Stimulated activated CD4-positive, alpha-beta T cell treated with anti-CD3 and anti-CD28 coated beads, TNF-alpha, amount 100 ng/mL, for 4 hours (primary cell): ENCODE measurements around the gene C14orf119.

Experiments
- DNase-seq, 3 experiments: peaks; one replicate each; pipeline ENCODE4 v3.0.0-alpha.2; 2020; ENCODE audit warnings: low read depth in 3 of 3

C14orf119 gene

DNA sequence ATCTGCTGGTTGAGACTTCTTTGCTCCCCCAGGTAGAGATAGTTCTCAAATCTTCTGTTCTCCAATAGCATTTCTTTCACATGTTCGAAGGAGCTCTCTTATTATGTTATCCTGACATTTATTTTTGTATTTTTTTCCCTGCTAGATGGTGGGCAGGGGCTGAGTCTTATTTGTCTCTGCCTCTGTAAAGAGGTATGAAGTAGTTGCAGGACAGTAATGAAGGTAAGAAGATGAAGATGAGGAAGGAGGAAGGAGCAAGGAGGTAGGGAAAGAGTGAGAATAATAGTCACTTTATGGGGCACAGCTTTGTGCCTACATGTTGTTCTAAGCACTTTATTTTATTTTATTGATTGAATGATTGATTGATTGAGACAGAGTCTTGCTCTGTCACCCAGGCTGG lies 14.5 kb downstream of the C14orf119 start:
- no peak for DNase-seq

DNA sequence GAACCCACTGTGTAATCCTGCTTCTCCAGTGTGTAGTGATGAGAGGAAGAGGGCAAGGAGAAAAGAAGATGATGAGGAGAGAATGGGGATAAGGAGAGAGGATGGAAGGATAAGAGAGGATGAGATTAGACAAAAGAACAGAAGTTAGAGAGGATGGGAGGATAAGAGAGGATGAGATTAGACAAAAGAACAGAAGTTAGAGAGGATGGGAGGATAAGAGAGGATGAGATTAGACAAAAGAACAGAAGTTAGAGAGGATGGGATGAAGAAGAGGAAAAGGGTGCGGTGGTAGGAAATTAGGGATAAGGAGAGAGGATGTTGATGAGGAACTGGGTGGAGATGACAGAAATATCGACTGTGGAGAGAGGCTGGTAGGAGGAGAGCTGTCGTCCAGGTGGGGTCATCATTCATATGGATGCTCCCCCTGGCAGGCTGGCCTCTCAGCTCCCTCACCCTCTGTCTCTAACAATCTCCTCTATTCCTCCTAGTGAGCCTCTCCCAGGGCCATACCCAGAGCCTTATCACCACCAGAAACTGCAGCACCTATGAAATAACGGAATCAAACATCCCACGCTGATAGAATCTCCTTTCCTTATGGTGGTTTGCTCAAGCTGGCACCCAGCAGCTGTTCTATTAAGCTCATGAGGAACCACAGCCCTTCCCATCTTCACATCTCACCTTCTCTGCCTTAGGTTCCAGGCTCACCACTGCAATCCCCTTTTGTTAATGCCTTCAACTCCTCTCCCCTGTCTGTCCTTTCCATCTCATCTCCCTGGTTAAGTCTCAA lies 15.5 kb downstream of the C14orf119 start:
- no peak for DNase-seq

DNA sequence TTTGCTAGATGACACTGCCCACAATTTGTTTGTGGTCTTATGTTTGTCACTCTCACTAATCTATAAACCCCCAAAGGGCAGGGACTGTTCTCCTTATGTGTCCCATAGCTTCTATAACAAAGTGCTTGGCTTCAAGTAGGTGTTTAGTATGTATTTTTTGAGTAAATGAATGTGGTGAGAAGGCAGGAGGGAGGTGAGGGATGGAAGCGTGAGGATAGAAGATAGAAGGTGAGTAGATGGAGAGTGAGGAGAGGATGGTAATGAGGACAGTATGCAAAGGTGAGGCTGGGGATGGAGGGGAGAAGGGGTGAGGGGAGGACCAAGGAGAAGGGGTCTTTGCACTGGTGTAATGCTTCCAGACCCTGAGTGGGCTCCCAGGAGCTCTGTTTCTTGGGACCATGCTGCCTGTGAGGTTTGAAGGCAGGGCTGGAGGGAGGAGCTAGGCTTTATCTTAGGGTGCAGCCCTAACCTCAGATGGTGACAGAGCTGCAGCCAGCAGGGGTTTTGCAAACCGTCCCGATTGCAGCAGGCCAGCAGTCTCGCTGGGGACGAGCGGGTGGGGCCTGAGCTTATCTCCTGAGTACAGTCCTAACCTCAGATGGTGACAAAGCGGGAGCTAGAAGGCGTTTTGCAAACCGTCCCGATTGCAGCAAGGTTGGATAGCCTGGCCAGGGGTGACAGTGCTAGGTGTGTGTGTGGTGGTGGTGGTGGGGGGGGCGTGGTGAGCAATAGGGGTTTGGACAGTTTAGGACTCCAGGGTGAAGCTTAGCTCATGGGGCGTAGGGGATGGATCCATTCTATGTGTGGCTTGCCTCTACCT lies 17.3 kb downstream of the C14orf119 start:
- no peak for DNase-seq

- no peak for DNase-seq
Measured at GRCh38 chr14:23113431-23114119, 18.3 kb downstream of the C14orf119 start.

- DNase-seq = no peak
Measured at GRCh38 chr14:23114120-23114458, 18.8 kb downstream of the C14orf119 start.

DNA sequence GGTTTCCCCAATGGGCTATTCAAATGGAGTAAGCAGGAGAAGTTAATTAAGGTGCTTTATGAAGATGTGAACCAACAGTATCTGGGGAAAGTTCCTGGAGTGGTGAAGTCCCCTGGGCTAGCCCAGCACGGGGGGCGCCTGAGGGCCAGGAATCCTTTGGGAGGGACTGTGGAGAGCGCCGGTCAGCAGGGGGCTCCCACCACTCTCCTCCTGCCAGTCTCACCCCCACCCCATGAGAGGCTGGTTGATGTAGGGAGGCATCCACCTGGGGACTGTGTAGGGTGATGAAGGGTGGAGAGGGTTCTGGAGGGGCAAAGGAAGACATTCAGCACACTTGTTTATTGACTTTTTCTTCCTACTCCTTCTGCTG lies 19.3 kb downstream of the C14orf119 start:
- DNase-seq = no peak

GRCh38 chr14:23115039-23115731 lies 19.9 kb downstream of the C14orf119 start:
- DNase-seq = no peak

DNA sequence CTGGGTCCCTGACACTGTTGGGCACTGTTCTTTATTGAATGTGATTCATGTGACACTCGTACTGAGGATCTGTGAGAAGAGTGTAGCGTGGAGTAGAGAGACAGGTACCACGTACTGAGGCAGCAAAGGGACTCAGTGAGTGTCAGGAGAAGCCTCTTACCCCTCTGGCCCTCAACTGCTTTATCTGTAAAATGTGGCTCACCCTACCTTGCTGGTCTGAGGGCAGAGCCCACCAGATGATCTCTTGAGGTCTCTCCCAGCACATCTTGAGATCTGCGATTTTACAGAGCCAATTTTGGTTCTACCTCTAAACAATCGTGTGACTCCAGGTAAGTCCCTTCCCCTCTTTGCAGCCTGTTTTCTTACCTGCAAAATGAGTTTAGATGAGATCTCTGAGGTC lies 20.6 kb downstream of the C14orf119 start:
- DNase-seq = no peak

GRCh38 chr14:23117371-23118020 lies 22.2 kb downstream of the C14orf119 start:
- no peak for DNase-seq

DNA sequence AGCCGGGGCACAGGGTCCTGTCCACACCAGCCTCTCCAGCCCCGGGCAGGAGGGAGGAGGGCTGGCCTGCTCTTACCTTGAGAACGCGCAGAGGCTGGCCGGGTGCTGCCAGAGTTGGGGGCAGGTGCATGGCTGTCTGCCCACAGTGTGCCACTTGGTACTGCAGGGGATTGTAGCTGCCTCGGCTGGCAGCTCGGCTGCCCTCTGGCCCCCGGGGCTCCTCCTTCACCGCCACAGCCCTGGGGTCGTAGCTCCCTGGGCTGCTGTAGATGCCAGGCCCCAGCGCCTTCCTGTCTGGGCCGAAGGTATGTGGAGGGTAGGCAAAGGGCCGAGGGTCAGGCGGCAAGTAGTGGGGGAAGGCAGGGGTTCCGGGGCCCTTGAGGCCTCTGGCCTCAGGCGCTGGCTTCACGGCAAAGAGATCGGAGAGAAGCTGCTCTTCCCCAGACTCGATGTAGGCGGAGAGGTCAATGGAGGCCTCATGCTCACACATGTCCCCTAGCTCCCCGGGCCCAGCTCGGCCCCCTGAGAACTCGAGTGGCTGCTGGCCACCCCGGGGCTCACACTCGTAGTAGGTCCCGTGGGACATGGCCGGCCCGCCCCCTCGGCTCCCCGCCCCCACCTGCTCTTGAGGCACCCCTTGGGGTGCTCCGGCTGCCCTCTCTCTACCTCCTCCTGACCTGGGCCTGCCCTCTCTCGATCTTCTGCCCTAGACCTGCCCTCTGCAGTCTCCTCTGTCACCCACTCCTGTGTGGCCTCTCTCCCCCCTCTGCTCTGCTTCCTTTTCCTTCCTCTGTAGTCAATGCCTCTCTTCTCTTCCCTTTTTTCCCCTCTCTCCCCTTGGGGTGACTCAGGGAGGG lies 23.4 kb downstream of the C14orf119 start, which contains the start of gene CEBPE:
Gene CEBPE, minus strand, starts transcription at position 750 of the 857 bp plus-strand sequence. Its CDS starts 164 bp downstream, at position 586.
- DNase-seq = no peak

DNA sequence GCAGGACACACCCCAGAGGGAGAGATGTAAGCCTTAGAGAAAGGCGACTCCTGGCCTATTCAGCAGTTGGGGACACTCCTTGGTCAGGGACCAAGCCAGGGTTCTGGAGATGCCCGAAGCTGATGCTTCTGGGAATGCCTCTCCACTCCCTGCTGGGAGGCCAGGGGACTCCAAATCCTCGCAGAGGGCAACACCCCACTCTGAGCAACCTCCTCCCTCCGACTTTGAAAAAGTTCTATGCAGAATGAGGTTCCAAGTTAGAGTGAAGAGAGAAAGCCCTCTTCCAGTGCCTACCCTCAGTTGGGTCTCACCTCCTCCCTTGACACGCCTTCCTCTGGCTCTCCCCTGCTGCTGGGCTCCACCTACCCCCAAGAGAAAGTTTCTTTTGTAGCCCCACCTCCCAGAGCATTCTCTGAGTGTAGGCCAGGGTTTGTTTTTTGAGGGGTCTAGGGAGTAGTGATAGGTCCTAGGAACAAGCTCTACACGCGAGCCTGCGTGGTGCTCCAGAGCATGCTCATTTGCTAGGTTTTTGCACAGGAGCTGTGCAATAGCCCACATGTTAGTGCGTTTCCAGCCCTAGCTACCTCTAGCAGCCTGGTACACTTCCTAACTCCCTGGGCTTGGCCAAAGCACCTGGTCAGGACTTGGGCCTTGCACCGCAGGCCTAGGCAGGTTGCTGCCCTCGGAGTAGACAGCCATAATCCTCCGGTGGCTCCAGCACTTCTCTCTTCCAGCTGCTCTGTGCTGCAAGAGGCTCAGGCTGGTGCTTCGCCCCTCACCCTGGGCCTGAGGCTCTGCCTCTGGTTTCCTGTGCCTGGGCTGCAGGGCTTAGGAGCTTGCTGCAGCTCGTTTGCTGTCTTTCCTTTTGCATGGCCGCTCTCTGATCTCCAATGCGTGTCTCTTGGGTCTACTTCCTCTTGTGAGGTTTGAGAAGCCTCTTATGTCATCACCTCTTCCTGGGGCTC lies 24.3 kb downstream of the C14orf119 start:
- no peak for DNase-seq

DNA sequence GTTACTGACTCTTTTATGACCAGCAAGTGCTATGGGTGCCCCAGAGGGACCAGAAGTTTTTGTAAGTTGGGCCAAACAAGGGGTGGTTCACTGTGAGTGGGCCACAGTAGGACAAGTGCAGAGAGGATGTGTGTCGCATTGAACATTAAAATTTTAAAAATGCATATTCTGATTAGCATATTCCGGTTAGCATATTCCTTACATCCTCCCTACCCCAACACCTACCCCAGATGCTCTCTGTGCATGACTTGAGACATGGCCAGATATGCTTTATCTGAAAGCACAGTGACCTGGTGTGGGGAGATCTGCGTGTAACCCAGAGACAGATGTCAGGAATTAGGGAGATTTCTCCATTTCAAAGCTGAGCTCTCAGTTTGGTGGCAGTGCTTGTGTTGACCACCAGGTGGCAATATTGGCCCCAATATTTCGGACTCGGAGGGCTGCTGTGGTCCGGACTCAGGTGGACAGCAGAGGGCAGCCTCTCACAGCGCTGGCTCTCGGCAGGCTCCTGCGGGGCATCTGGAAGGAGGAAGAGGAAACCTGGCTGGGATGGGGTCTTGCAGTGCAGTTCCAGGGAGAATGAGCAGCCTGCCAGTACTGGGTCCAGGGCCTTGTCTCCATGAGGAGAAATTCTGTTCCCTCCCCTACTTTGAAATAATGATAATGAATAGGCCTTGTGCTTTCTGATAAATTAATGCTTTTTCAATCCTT lies 25.4 kb downstream of the C14orf119 start:
- peak; percentile 57 to 61 (median 58) for DNase-seq

DNA sequence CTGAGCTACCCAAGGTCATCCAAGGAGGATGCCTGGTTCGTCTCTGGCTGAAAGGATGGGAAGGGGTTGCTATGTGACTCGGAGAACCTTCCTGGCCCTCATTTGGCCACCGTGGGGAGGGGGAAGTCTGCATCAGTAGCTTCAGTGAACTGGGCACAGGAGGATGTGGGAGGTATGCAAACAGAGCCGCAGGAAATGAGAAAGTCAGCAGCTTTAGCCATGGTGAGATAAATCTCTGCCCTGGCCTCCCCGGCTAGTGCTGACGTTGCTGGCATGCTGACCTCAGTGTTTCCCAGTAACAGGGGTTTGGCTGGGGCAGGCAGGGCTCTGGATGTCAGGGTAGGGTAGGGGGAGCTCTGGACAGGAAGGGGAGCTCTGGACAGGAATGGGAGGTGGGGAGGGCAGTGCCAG lies 26.1 kb downstream of the C14orf119 start:
- no peak for DNase-seq

DNA sequence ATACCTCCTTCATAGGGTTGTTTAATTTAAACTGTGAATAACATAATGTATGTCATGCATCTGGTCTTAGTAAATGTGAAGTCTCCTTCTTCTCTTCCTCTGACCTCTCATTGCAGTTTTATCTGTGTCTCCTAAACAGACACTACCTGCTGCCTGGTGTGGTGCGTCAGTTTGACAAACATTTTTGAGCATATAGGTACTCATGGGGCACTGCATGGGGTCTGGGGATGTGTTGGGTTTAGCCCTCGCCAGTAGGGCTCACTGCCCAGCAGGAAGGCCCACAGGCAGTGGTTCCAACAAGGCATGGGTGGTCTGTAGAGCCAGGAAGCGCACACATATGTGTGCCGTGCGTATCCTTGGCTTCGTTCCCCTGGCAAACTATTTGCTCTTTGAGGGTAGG lies 26.8 kb downstream of the C14orf119 start:
- no peak for DNase-seq

GRCh38 chr14:23123419-23123818 lies 28.1 kb downstream of the C14orf119 start:
- no peak for DNase-seq

DNA sequence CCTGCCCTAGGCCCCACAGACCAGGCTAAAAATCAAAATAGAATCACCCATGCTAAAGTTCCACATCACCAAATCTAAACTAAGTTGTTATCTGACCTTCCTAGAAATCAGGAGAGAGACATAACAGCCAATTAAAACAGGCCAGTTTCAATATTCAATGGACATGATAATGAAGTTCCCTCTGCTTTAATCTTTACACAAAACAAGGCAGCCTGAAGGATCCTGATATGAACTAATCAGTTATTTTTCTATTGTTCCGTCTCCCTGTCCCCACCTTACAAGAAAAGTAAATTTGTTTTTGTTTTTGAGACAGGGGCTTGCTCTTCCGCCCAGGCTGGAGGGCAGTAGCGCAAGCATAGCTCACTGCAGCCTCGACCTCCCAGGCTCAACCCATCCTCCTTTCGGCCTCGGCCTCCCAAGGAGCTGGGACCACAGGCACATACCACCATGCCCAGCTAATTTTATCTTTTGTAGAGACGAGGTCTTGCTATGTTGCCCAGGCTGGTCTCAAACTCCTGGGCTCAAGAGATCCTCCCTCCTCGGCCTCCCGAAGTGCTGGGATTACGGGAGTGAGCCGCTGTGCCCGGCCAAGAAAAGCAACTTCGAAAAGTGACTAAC lies 29.1 kb downstream of the C14orf119 start:
- no peak for DNase-seq

DNA sequence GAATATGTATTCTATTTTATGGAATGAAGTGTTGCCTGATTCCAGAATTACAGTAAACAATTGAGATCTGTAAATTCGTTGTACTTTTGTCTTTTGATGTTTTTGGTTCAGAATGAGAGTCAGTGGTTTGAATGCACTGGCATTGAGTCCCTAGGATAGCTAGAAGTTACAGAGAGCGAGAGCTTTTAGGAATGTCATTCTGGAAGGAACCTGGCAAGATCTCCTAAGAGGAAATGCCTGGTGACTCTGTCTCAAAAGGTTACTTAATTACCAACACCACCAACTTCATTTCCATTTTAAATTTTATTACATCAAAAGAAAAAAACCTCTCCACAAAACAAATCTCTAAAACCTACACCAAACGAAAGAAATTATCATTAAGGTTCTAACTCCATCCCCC lies 29.7 kb downstream of the C14orf119 start:
- no peak for DNase-seq

DNA sequence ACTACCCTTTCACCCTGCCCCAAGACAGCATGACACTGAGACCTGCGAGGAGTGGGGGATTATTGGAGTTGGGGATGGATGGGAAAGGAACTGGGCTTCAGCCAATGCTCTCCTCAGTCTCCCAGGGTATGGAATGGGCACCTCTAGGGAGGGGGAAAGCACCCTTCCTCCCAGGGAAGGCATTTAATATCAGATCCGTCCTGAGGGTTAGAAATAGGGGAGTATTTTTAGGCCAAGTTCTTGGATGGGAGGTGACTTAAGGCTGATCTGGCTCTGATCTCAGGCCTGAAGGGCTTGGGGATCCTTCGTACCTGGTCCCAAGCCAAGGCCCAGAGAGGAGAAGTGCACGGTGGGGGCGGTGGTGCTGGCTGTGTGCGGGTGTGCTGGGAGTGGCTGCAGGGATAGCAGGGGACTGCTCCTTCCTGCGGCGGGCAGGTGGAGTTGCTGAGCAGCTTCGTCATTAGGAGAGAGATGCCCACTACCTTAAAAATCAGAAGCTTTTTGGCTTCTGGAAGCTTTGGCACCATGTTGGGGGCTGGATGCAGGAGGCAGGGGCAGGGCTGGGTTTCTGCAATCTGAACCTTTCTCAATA lies 30.7 kb downstream of the C14orf119 start:
- no peak for DNase-seq
